CD8-positive, alpha-beta memory T cell (primary cell): Measurements from ENCODE around the gene FBXW7. TPM values are rescaled to one million over a fixed set of nuclear protein-coding genes. Genes with fewer than 3 reads are reported as not detected.

Experiments used
- CTCF ChIA-PET: fragments of 350-600 bp; sonication (Branson Sonifier 250); formaldehyde crosslinking; loops from one replicate; lab custom pipeline; 2021; ENCODE audit warnings: antibody characterized with exemption; lab: Charles Lee
- POLR2A ChIA-PET: fragments of 350-600 bp; sonication (Branson Sonifier 250); formaldehyde crosslinking; loops from one replicate; lab custom pipeline; 2021; ENCODE audit warnings: antibody characterized with exemption; lab: Charles Lee
- DNase-seq, 5 donors: peaks; one replicate each; pipeline versions ENCODE4 v3.0.0 to v3.0.0-alpha.2; 2020 to 2022; ENCODE audit warnings: mixed read lengths in 1 of 5
- H3K27ac ChIP-seq: one replicate; pipeline ENCODE4 v1.7.0; 2013; ENCODE audit warnings: low read depth, mild to moderate bottlenecking, low read length, moderate library complexity
- H3K27me3 ChIP-seq: 2 replicates; pipeline ENCODE4 v1.7.0; 2013; ENCODE audit warnings: low read length, mild to moderate bottlenecking; ENCODE audit not compliant: insufficient read depth, poor library complexity, severe bottlenecking
- H3K36me3 ChIP-seq: 2 replicates; pipeline ENCODE4 v1.7.0; 2013; ENCODE audit warnings: mild to moderate bottlenecking, low read length, moderate library complexity; ENCODE audit not compliant: insufficient read depth
- H3K4me1 ChIP-seq: 2 replicates; pipeline ENCODE4 v1.7.0; 2013; ENCODE audit warnings: mild to moderate bottlenecking, low read length, moderate library complexity; ENCODE audit not compliant: insufficient read depth
- H3K4me3 ChIP-seq: 2 replicates; pipeline ENCODE4 v1.7.0; 2013; ENCODE audit warnings: mild to moderate bottlenecking, low read length
- H3K9me3 ChIP-seq: 2 replicates; pipeline ENCODE4 v1.7.0; 2013; ENCODE audit warnings: mild to moderate bottlenecking, low read length
- H3K27ac Mint-ChIP-seq, 8 donors: one replicate each; pipeline ENCODE4 v1.8.0; 2020 to 2021; ENCODE audit warnings: mixed read lengths in 8 of 8, mild to moderate bottlenecking in 6 of 8, inconsistent platforms in 3 of 8, moderate library complexity in 3 of 8
- H3K27me3 Mint-ChIP-seq, 2 donors: one replicate each; pipeline ENCODE4 v1.8.0; 2020 to 2021; ENCODE audit warnings: mixed read lengths in 2 of 2, mild to moderate bottlenecking in 1 of 2, moderate library complexity in 1 of 2
- H3K36me3 Mint-ChIP-seq, 3 donors: one replicate each; pipeline ENCODE4 v1.8.0; 2020 to 2021; ENCODE audit warnings: mixed read lengths in 3 of 3, inconsistent platforms in 1 of 3, mild to moderate bottlenecking in 1 of 3
- H3K4me1 Mint-ChIP-seq, 3 donors: one replicate each; pipeline ENCODE4 v1.8.0; 2020 to 2021; ENCODE audit warnings: mixed read lengths in 3 of 3, inconsistent platforms in 1 of 3, mild to moderate bottlenecking in 1 of 3
- H3K4me3 Mint-ChIP-seq, 7 donors: one replicate each; pipeline ENCODE4 v1.8.0; 2020 to 2021; ENCODE audit warnings: mixed read lengths in 7 of 7, mild to moderate bottlenecking in 6 of 7, moderate library complexity in 4 of 7, inconsistent platforms in 2 of 7
- H3K9me3 Mint-ChIP-seq, 5 donors: one replicate each; pipeline ENCODE4 v1.8.0; 2020 to 2022; ENCODE audit warnings: mixed read lengths in 5 of 5, mild to moderate bottlenecking in 3 of 5, moderate library complexity in 2 of 5, inconsistent platforms in 1 of 5
- polyA plus RNA-seq: library from polyadenylated mRNA; unstranded; fragments of 300-500 nt; fragmentation: Illumina TruSeq; gene quantifications from one replicate; pipeline ENCODE4 v1.2.3, GENCODE V29; 2021
- total RNA-seq, 2 experiments: library from RNA; stranded (reverse); gene quantifications; one replicate each; pipeline ENCODE4 v1.2.3, GENCODE V29; 2021

FBXW7 gene
- total and polyA plus RNA-seq, 3 experiments from 2014 or later, result 42.7 to 54.3 (median 46.6) TPM

GRCh38 chr4:152278505-152279233 is 257.2 kb downstream of the FBXW7 start:
- Histone ChIP-seq H3K4me1 (peaks cover 19% of the 10 kb centered on the region), H3K36me3 (no peaks in the 10 kb centered on the region), H3K9me3 (no peaks in the 10 kb centered on the region), H3K27me3 (no peaks in the 10 kb centered on the region), H3K4me3 (no peak overlapping the region), H3K27ac (no peak overlapping the region)
- no peak for DNase-seq
- H3K36me3 Mint-ChIP-seq, result peaks cover 0 to 2% (median 0%) of the 10 kb centered on the region in 3 donors
- H3K9me3 Mint-ChIP-seq, result no peaks in the 10 kb centered on the region
- H3K4me1 Mint-ChIP-seq, result peaks cover 10 to 14% (median 14%) of the 10 kb centered on the region in 3 donors
- no peak overlapping the region for H3K4me3 Mint-ChIP-seq
- no peak overlapping the region for H3K27ac Mint-ChIP-seq
- H3K27me3 Mint-ChIP-seq, result no peaks in the 10 kb centered on the region
- CTCF ChIA-PET, result interaction anchor here (1.2 kb wide), 1 partner anchor 10 kb away, joined by 3 read pairs; no protein-coding TSS in a partner anchor
- POLR2A ChIA-PET, result no interaction called here

DNA sequence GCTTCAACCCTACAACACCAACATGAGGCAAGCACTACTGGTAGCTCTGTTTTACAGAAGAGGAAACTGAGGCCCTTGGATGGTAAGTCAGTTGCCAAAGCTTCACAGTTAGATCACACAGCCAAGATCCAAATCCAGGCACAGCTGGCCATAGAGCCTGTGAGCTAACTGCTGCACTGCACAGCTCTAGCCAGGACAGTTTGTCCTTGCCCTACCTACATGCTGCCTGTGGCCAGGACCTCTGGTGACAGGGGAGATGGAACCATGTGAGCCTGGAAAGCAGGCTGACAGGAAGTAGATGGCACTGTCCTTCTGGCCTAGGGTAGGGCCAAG is 257.8 kb downstream of the FBXW7 start:
- POLR2A ChIA-PET, result no interaction called here
- Mint-ChIP-seq H3K27me3 (no peaks in the 10 kb centered on the region), H3K4me1 (peaks cover 10 to 14% (median 14%) of the 10 kb centered on the region in 3 donors), H3K27ac (peak overlapping the region in 1 of 8 donors; percentile 78), H3K4me3 (no peak overlapping the region), H3K9me3 (no peaks in the 10 kb centered on the region), H3K36me3 (peaks cover 0 to 2% (median 0%) of the 10 kb centered on the region in 3 donors)
- Histone ChIP-seq H3K4me3 (no peak overlapping the region), H3K27ac (no peak overlapping the region), H3K9me3 (no peaks in the 10 kb centered on the region), H3K36me3 (no peaks in the 10 kb centered on the region), H3K4me1 (peaks cover 19% of the 10 kb centered on the region), H3K27me3 (no peaks in the 10 kb centered on the region)
- CTCF ChIA-PET, result interaction anchor here (0.7 to 0.9 kb wide), 2 partner anchors 11 to 21 kb away, joined by 3 to 4 read pairs; no protein-coding TSS in a partner anchor
- no peak for DNase-seq

DNA sequence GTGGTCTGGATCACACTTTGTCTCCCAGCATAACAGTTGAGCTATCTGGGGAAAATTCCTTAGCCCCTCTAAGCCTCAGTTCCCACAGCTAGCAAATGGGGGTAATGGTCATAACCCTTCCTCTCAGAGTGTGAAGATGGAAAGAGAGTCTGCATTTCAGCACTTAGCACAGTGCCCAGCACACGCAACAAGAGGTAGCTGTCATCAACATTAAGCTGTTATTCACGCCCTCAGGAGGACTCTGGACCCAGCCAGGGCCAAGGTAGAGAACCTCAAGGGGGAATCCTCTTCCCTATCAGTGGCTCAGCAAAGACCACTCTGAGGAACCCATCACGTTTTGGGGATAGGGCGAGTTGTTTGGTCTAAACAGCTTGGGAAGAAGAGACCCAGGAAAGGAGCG is 258.6 kb downstream of the FBXW7 start:
- H3K36me3 Mint-ChIP-seq, result peaks cover 0 to 2% (median 0%) of the 10 kb centered on the region in 3 donors
- H3K4me1 ChIP-seq, result peaks cover 17% of the 10 kb centered on the region
- ChIA-PET CTCF (interaction anchor here (0.7 to 0.9 kb wide), 2 partner anchors 12 to 20 kb away, joined by 3 to 4 read pairs; no protein-coding TSS in a partner anchor), POLR2A (no interaction called here)
- no peaks in the 10 kb centered on the region for H3K9me3 Mint-ChIP-seq
- H3K4me1 Mint-ChIP-seq, result peaks cover 10 to 14% (median 12%) of the 10 kb centered on the region in 3 donors
- H3K4me3 Mint-ChIP-seq, result no peak overlapping the region
- H3K36me3 ChIP-seq, result no peaks in the 10 kb centered on the region
- no peaks in the 10 kb centered on the region for H3K27me3 ChIP-seq
- H3K27ac Mint-ChIP-seq, result peak overlapping the region in 1 of 8 donors; percentile 78
- no peaks in the 10 kb centered on the region for H3K27me3 Mint-ChIP-seq
- no peak overlapping the region for H3K27ac ChIP-seq
- H3K4me3 ChIP-seq, result no peak overlapping the region
- no peaks in the 10 kb centered on the region for H3K9me3 ChIP-seq
- DNase-seq, result no peak

- no peak for DNase-seq
- Mint-ChIP-seq H3K4me3 (no peak overlapping the region), H3K27ac (no peak overlapping the region), H3K9me3 (no peaks in the 10 kb centered on the region), H3K36me3 (peaks cover 0 to 2% (median 0%) of the 10 kb centered on the region in 3 donors), H3K4me1 (no peaks in the 10 kb centered on the region), H3K27me3 (peaks cover 0 to 2% of the 10 kb centered on the region in 2 donors)
- H3K36me3 ChIP-seq, result no peaks in the 10 kb centered on the region
- ChIA-PET POLR2A (no interaction called here), CTCF (no interaction called here)
- H3K27me3 ChIP-seq, result no peaks in the 10 kb centered on the region
- H3K4me1 ChIP-seq, result no peaks in the 10 kb centered on the region
- no peak overlapping the region for H3K27ac ChIP-seq
- no peak overlapping the region for H3K4me3 ChIP-seq
- no peaks in the 10 kb centered on the region for H3K9me3 ChIP-seq
These were observed 262.5 kb downstream of the FBXW7 start for GRCh38 chr4:152273343-152273742.

Other genes starting within 250 kb of the FBXW7 start
- 10 to 100 TPM; 11.5 to 12.5 TPM for gene TMEM154, start 143.9 kb upstream of the FBXW7 start, total RNA-seq
- gene TMEM154, start 143.9 kb upstream of the FBXW7 start, polyA plus RNA-seq, result 35.1 TPM
- gene TIGD4, start 243.6 kb upstream of the FBXW7 start, total RNA-seq, result under 1 TPM; 0.60 to 0.68 TPM
- gene TIGD4, start 243.6 kb upstream of the FBXW7 start, polyA plus RNA-seq, result 0.29 TPM
- gene ARFIP1, start 243.9 kb upstream of the FBXW7 start, total RNA-seq, result 10 to 100 TPM; 13.1 to 14.0 TPM
- 15.3 TPM for gene ARFIP1, start 243.9 kb upstream of the FBXW7 start, polyA plus RNA-seq